HG02571 (cell line): ENCODE measurements around the gene LDB2.

Source experiments
- ATAC-seq: cut with Tn5 transposase; IDR thresholded peaks from one replicate; pipeline ENCODE4 v1.9.1; 2021; ENCODE audit warnings: mild to moderate bottlenecking, moderate library complexity; ENCODE audit not compliant: unreplicated experiment

LDB2 gene

DNA sequence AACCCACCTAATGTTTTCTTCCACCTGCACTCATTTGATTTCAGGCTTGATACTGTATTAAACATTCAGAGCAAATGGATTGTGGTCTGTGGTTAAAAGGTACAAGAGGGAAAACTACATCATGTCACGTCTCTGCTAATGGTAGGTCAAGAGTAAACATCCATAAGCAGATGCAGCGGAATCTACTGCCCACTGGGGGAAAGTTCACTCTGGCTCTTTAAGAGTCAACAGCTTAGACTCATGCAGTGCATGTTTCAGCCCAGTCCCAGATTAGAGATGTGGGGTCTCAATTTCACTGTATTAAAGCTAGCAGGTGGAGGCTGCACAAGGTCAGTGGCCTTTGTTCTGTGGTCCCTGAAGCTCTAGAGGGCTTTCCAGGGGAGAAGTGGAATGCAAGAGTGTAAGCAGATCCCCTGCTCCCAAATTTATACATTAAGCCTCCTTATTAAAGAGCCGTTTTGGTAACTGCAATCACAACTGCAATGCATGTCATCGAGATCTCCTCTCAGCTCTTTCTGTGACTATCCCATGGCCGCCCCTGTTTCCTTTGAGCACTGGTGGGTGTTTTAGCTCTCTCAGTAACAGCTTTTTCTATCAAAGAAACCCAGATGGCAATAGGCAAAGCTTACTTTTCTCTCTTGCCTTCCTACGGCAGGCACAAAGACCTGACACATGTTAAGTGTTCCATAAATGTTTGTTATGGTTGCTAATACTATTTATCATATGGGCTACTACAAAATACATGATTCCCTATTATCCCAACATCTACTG lies 53.4 kb downstream of the LDB2 start:
- ATAC-seq = no peak

GRCh38 chr4:16843831-16844508 lies 54.5 kb downstream of the LDB2 start:
- ATAC-seq = no peak

DNA sequence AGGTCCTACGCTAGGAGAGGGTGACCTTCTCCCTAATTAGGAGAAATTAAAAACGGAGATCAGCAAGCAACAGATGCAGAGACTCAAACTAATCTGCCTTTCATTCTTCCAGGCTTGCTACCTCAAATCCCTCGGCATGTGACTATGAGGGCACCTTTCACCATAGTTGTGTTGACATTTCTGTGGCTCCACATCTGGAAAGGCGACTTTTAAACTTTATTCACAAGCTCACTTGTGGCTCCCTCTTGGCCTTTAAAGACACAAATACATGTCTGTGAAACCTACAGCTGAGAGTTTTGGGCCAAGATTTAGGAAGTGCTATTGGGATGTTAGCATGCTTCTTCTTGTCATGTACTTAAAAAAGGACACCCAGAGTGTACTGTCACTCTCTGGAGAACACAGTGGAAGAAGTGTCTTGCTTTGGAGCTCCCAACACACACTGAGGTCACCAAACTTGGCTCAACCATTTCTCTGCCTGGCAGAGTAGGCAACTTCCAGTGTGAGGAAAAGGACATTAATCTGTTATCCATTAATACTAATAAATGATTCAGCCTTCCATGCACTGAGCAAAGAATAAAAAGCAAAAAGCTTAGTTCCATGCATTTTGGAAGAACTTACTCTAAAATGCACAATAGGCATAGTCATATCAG lies 60.1 kb downstream of the LDB2 start:
- ATAC-seq = no peak

GRCh38 chr4:16837475-16837874 lies 61.0 kb downstream of the LDB2 start:
- no peak for ATAC-seq

- ATAC-seq = no peak
These were observed 62.1 kb downstream of the LDB2 start for GRCh38 chr4:16836324-16836723.

GRCh38 chr4:16835597-16836247 lies 62.7 kb downstream of the LDB2 start:
- no peak for ATAC-seq

DNA sequence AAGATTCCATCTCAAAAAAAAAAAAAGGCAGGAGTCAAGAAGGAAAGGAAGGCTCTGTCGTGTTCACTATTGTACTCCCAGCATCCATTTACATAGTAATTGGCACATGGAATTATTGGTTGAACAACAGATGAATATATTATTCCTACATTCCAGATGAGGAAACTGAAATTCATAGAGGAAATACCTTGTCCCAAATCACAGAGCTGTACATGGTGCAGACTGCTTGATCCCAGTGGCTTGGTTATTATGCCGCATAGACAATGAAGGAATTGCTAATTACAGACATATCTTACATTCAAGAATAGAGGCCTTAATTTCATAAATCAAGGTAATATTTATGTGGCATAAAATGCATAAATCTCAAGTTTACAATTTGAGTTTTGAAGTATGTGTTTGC lies 63.6 kb downstream of the LDB2 start:
- ATAC-seq = no peak

DNA sequence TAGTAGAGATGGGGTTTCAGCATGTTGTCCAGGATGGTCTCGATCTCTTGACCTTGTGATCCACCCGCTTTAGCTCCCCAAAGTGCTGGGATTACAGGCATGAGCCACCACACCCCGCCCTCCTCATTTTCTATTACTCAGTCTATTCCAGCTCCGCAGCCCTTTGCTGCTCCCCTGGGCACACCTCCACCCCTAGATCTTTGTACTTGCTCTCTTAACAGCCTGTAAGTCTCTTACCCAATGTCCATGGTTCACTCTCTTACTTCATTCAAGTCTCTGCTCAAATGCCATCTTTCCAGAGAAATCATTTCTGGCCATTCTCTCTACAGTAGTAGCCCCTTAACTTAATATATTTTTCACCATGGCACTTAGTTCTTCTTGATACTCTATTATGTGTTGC lies 64.7 kb downstream of the LDB2 start:
- no peak for ATAC-seq

DNA sequence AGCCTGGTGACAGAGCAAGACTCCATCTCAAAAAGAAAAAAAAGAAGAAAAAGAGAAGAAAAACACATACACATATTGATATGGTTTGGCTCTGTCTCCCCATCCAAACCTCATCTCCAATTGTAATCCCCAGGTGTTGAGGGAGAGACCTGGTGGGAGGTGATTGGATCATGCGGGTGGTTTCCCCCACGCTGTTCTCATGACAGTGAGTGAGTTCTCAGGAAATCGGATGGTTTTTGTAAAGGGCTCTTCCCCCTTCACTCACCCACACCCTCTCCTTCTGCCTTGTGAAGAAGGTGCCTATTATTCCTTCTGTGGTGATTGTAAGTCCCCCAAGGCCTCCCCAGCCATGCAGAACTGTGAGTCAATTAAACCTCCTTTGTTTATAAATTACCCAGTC lies 68.4 kb downstream of the LDB2 start:
- no peak for ATAC-seq

DNA sequence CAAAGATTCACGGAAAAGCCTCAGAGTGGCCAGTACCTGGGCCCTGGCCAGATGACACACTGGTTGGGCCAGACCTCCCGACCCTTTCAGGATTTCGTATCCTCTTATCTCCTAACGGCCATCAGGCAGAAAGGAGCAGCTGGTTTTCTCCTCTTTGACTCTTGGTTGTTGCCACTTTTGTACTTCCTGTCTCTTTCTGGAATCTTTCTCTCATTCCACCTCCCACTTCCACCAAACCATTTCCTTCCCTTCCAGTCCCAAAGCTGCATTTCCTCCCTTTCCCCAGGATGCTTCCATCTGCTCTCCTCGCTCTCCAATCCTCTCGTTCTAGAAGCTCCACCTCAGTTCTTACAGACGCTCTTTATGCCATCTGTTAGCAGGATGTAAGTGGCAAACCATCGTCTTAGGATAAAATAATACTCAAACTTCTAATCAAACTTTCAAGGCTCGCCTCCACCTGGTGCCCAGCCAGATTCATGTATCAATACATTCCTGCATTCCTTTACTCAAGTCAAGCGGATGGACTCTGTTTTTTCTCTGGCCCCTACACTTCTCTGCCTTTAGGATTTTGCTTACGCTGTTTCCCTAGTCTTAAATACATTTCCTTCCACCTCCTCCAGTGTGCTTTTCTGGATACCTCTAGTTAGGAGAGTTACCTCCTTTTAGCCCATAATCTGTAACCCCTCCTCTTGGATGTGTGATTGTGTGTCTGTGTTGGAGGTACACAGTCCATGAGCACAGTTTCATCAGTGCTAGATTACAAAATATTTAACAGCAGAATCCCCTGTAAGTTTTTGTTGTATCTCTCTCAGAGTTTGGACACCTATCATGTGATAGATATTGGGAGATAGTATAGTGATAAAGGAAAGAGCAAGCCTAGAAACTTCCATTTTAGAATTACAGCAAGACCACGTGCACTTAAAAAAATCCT lies 70.4 kb downstream of the LDB2 start:
- ATAC-seq = no peak

GRCh38 chr4:16827045-16827444 lies 71.4 kb downstream of the LDB2 start:
- no peak for ATAC-seq

DNA sequence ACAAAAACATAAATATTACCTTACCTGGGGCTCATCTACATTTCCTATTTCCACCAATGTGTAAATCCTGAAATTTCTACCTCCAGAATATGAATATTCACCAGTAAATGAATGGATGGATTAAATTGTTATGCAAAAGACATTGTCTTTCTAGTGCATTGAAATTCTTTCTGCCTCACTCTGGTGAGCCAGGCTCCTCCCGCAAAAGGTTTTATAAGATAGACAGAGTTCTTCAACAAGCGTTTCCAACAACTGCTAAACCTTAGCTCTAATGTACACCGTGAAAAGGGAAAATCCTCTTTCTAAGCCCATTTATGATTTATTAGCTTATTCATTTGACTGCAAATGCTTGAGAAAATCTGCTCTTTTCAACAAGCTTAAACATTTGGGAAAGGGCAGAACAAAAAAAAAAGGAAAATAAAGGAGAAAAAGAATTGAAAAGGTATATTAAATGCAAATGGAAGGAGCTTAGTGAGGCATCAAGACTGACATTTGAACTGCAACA lies 72.0 kb downstream of the LDB2 start:
- no peak for ATAC-seq

GRCh38 chr4:16824278-16824806 lies 74.1 kb downstream of the LDB2 start:
- no peak for ATAC-seq

DNA sequence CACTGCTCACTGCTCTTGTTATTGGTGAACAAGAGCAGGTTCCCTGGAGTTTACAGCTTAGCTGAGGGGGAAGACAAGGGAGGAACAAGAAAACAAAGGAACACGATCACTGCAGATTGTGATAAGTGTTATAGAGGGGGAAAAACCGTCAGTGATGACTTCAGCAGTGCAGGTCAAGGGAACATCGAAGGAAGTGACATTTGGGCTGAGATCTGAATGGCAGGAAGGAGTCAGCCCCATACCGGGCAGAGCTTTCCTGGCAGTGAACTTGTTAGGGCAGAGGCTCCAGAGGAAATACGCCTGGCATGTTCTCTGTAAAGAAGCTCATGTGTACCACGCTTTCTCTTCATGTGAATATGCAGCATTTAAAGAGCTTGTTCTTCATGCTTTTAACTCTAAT lies 78.1 kb downstream of the LDB2 start:
- no peak for ATAC-seq

- no peak for ATAC-seq
These were observed 78.8 kb downstream of the LDB2 start for GRCh38 chr4:16819652-16820051.

DNA sequence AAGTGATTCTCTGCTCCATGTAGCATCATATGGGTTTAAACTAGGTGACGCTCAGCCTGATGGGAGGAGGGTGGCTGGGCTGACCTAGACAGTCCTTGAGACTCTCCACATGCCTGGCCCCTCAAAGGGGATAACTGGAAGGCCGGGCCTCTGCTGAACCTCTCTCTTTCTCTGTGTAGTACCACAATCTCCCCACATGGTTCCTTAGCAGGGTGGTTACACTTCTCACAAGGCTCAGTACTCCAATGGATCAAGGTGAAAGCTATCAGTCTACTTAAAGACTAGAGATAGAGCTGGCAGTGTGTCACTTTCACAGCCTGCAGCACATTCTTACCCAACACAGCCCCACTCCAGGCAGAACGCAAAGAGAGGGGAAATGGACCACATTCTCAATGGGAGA lies 80.4 kb downstream of the LDB2 start:
- no peak for ATAC-seq

- no peak for ATAC-seq
These were observed 81.2 kb downstream of the LDB2 start for GRCh38 chr4:16817286-16817685.

- ATAC-seq = no peak
These were observed 84.1 kb downstream of the LDB2 start for GRCh38 chr4:16814361-16814760.

DNA sequence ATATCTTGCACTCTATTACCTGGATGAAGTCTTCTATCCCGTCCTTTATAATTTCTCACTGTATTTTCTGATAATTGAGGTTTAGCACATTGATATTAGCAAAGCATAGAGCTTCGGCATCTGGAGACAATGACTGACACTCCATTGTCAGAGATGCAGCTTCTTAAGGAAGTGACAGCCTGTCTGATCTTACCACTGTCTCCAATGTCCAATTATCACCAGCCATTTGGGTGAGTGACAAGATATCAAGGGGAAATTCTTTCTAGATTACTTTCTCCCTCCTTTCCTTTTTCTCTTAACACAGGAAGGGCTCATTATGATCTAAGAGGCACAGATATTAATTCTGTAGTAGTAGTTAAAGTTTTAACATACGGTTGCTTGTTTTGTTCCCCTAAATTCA lies 86.4 kb downstream of the LDB2 start:
- ATAC-seq = no peak

DNA sequence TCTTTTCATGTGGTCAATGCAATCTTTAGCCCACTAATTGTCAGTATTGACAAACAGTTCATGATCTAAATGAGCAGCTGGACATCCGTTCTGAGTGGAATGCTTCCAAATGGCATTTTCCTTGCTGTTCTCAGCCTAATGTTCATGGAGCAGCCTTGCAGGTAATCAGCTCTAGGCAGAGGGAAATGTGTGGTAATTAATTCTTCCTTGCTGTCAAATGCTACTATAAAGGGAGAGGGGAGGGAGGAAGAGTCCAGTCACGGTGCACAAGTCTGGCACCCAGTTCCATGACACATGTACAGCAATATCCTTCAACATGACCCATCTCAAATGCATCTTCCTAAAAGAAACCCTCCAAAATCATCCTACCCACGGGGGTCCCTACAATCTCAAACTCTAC lies 88.5 kb downstream of the LDB2 start:
- ATAC-seq = no peak
